Body of pancreas (tissue), 4 donors: Measurements from ENCODE around the gene PNMA6E.

Experiments used
- CTCF ChIP-seq, 7 experiments: fragments of 450-650 bp in 4 of 7; fragments of 200-600 bp in 3 of 7; sonication (generic) in 3 of 7; IDR thresholded peaks; one replicate each; pipeline ENCODE4 v1.5.1; 2016 to 2019; ENCODE audit warnings: antibody characterized with exemption in 7 of 7
- POLR2A ChIP-seq, 3 donors: fragments of 450-650 bp; IDR thresholded peaks; one replicate each; pipeline ENCODE4 v1.6.1; 2016; ENCODE audit warnings: antibody characterized with exemption in 3 of 3, mild to moderate bottlenecking in 2 of 3

- TF ChIP-seq CTCF (IDR thresholded peaks at IDR 0.05) (no peak), POLR2A (IDR thresholded peaks at IDR 0.05) (no peak)
These were observed 30.7 kb downstream of the PNMA6E start for GRCh38 chrX:153370293-153371055.
